DOHH2 (cell line): ENCODE results near the gene NAE1.

Experiments
- H3F3A ChIP-seq: fragments of 200-600 bp; sonication (generic), shearing (Covaris generic); 2 replicates; pipeline ENCODE4 v1.6.0; 2016; ENCODE audit warnings: antibody characterized with exemption, mild to moderate bottlenecking; ENCODE audit not compliant: control insufficient read depth, insufficient read depth
- H3K27ac ChIP-seq: fragments of 200-600 bp; sonication (generic); 2 replicates; pipeline ENCODE4 v1.5.1; 2014; ENCODE audit warnings: low read depth, mild to moderate bottlenecking, low read length, moderate library complexity
- H3K27me3 ChIP-seq: fragments of 200-600 bp; sonication (generic); 2 replicates; pipeline ENCODE4 v1.6.1; 2014; ENCODE audit warnings: mild to moderate bottlenecking, low read length, mixed read lengths; ENCODE audit not compliant: control insufficient read depth
- H3K36me3 ChIP-seq: fragments of 200-600 bp; sonication (generic); 2 replicates; pipeline ENCODE4 v1.6.1; 2014; ENCODE audit warnings: mild to moderate bottlenecking, low read length, moderate library complexity, mixed read lengths; ENCODE audit not compliant: control insufficient read depth
- H3K4me1 ChIP-seq: fragments of 200-600 bp; sonication (generic); 2 replicates; pipeline ENCODE4 v1.6.1; 2014; ENCODE audit warnings: mild to moderate bottlenecking, low read length, mixed read lengths; ENCODE audit not compliant: control insufficient read depth
- H3K4me2 ChIP-seq: fragments of 200-600 bp; sonication (generic); 2 replicates; pipeline ENCODE4 v1.6.0; 2014; ENCODE audit warnings: mild to moderate bottlenecking, low read length, moderate library complexity
- H3K4me3 ChIP-seq: fragments of 200-600 bp; sonication (generic); 2 replicates; pipeline ENCODE4 v1.5.1; 2014; ENCODE audit warnings: mild to moderate bottlenecking, low read length, mixed read lengths
- H3K79me2 ChIP-seq: fragments of 200-600 bp; sonication (generic); 2 replicates; pipeline ENCODE4 v1.6.1; 2014; ENCODE audit warnings: mild to moderate bottlenecking, low read length, mixed read lengths; ENCODE audit not compliant: control insufficient read depth
- H3K9me2 ChIP-seq: fragments of 200-600 bp; sonication (generic); replicated peaks from 2 replicates; pipeline ENCODE4 v1.6.1; 2014; ENCODE audit warnings: mild to moderate bottlenecking, low read length, mixed read lengths; ENCODE audit not compliant: control insufficient read depth
- H3K9me3 ChIP-seq: fragments of 200-600 bp; sonication (generic); 2 replicates; pipeline ENCODE4 v1.6.1; 2014; ENCODE audit warnings: antibody characterized with exemption, low read length, mixed read lengths; ENCODE audit not compliant: control insufficient read depth, insufficient read depth
- H4K20me1 ChIP-seq: fragments of 200-600 bp; sonication (generic); 2 replicates; pipeline ENCODE4 v1.6.0; 2014; ENCODE audit warnings: low read depth, mild to moderate bottlenecking, antibody characterized with exemption, low read length, moderate library complexity; ENCODE audit not compliant: control insufficient read depth, insufficient read depth
- CTCF ChIP-seq: fragments of 200-600 bp; sonication (generic); IDR thresholded peaks from one replicate; pipeline ENCODE4 v1.5.1; 2014; ENCODE audit warnings: antibody characterized with exemption, mild to moderate bottlenecking, low read depth, low read length; ENCODE audit not compliant: poor library complexity, severe bottlenecking
- EZH2phosphoT487 ChIP-seq: fragments of 200-600 bp; sonication (generic); IDR thresholded peaks from 2 replicates; pipeline ENCODE4 v1.6.1; 2017; ENCODE audit warnings: borderline replicate concordance, mild to moderate bottlenecking, antibody characterized with exemption, low read length, moderate library complexity, mixed read lengths

The NAE1 gene

GRCh38 chr16:66832190-66832589 is 1.4 kb upstream of the NAE1 start:
- Histone ChIP-seq H3F3A (peaks cover 4% of the 10 kb centered on the region; the same call in 1 of the 2 replicates), H3K79me2 (peaks cover 35% of the 10 kb centered on the region), H3K27ac (no peak overlapping the region), H3K9me2 (no peaks in the 10 kb centered on the region), H3K9me3 (no peaks in the 10 kb centered on the region), H3K4me1 (peaks cover 20% of the 10 kb centered on the region), H3K36me3 (peaks cover 23% of the 10 kb centered on the region), H4K20me1 (peaks cover 10% of the 10 kb centered on the region; the same call in 1 of the 2 replicates), H3K27me3 (no peaks in the 10 kb centered on the region; the same call in 1 of the 2 replicates), H3K4me2 (no peak overlapping the region), H3K4me3 (no peak overlapping the region)
- TF ChIP-seq EZH2phosphoT487: no peak
- TF ChIP-seq CTCF: no peak

GRCh38 chr16:66824006-66824405 is 6.8 kb downstream of the NAE1 start:
- Histone ChIP-seq H3K4me1 (peaks cover 6% of the 10 kb centered on the region), H4K20me1 (peaks cover 1% of the 10 kb centered on the region; the same call in 1 of the 2 replicates), H3K27me3 (no peaks in the 10 kb centered on the region), H3K36me3 (peaks cover 80% of the 10 kb centered on the region), H3K4me3 (no peak overlapping the region), H3K4me2 (no peak overlapping the region), H3K79me2 (peaks cover 43% of the 10 kb centered on the region), H3F3A (0 out of 2 replicates have a peak, but pooled peaks cover 2% of the 10 kb centered on the region), H3K9me2 (no peaks in the 10 kb centered on the region), H3K9me3 (no peaks in the 10 kb centered on the region), H3K27ac (no peak overlapping the region)
- TF ChIP-seq CTCF (no peak), EZH2phosphoT487 (no peak)

GRCh38 chr16:66814734-66815133 is 16.0 kb downstream of the NAE1 start:
- H3K4me1 ChIP-seq: no peaks in the 10 kb centered on the region
- H3F3A ChIP-seq: no peaks in the 10 kb centered on the region

More at GRCh38 chr16:66814734-66815133, 16.0 kb downstream of the NAE1 start:
- no peaks in the 10 kb centered on the region for H3K9me3 ChIP-seq
- H3K36me3 ChIP-seq: peaks cover 87% of the 10 kb centered on the region
- TF ChIP-seq CTCF: no peak
- no peak for TF ChIP-seq EZH2phosphoT487
- H3K79me2 ChIP-seq: no peaks in the 10 kb centered on the region
- H3K27me3 ChIP-seq: no peaks in the 10 kb centered on the region
- H4K20me1 ChIP-seq: no peaks in the 10 kb centered on the region
- no peaks in the 10 kb centered on the region for H3K9me2 ChIP-seq
- no peak overlapping the region for H3K27ac ChIP-seq
- H3K4me2 ChIP-seq: no peak overlapping the region
- no peak overlapping the region for H3K4me3 ChIP-seq
